ENCODE measurements around the gene SESN1. TPM values are rescaled to one million over a fixed set of nuclear protein-coding genes. Genes with fewer than 3 reads are reported as not detected.

The SESN1 gene
- total RNA-seq, 1 experiment from 2014 or later = 17.5 TPM

DNA sequence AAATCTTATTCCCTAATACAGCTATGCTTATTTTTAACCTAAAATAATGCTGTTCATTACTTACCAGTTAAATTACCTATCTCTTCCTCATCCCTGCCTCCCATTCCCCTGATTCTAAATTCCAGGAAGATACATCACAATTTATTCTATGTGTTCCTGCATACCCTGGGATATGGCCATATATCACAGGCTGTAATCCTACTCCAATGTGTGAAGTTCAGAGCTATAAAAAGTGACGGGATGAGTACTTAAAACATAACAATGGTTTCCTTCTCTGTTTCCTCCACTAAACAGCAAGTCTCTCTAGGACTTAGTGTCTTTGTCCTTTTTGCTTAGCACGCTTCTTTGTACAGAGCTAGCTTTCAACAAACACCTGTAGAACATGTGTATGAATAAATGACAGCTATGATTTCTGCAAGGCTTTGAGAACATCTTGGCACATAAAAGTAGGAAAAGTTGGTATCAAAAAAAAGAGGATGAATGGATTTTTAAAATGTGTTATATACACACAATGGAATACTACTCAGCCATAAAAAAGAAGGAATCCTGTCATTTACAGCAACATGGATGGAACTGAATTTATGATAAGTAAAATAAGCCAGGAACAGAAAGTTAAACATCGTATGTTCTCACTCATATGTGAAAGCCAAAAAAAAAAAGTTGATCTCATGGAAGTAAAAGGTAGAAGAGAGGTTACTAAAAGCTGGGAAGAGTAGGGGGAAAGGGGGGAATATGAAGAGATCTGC, 45.8 kb downstream of the SESN1 start:
- H3K9me3 ChIP-seq (ENCODE audit: control insufficient read depth, low read depth, low read length) = no peaks in the 10 kb centered on the region
- H4K91ac ChIP-seq (ENCODE audit: insufficient read length, low read depth, low read length) = no peak overlapping the region
- Mint-ChIP-seq H3K36me3 (ENCODE audit: insufficient read depth in 1 of 3, low read depth in 3 of 3) (peaks cover 6 to 22% (median 15%) of the 10 kb centered on the region in 3 experiments; a peak in 6 of 7 replicates), H3K27me3 (ENCODE audit: low read depth) (no peaks in the 10 kb centered on the region), H3K4me1 (peaks cover 18 to 24% of the 10 kb centered on the region in 2 experiments), H3K9me3 (peaks cover 18 to 23% of the 10 kb centered on the region in 2 experiments), H3K4me3 (no peak overlapping the region), H3K27ac (no peak overlapping the region)
- H3T11ph ChIP-seq (ENCODE audit: low read length) = no peak overlapping the region
- no peak overlapping the region for H2AK5ac ChIP-seq (ENCODE audit: insufficient read length, low read length)
- no peaks in the 10 kb centered on the region for H3K79me1 ChIP-seq (ENCODE audit: insufficient read depth, low read depth, low read length, poor library complexity, severe bottlenecking)
- TF ChIP-seq, protein P1, sequence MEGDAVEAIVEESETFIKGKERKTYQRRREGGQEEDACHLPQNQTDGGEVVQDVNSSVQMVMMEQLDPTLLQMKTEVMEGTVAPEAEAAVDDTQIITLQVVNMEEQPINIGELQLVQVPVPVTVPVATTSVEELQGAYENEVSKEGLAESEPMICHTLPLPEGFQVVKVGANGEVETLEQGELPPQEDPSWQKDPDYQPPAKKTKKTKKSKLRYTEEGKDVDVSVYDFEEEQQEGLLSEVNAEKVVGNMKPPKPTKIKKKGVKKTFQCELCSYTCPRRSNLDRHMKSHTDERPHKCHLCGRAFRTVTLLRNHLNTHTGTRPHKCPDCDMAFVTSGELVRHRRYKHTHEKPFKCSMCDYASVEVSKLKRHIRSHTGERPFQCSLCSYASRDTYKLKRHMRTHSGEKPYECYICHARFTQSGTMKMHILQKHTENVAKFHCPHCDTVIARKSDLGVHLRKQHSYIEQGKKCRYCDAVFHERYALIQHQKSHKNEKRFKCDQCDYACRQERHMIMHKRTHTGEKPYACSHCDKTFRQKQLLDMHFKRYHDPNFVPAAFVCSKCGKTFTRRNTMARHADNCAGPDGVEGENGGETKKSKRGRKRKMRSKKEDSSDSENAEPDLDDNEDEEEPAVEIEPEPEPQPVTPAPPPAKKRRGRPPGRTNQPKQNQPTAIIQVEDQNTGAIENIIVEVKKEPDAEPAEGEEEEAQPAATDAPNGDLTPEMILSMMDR (conservative IDR thresholded peaks at IDR 0.05) = no peak
- no peak overlapping the region for H3K14ac ChIP-seq (ENCODE audit: insufficient read depth, low read length)
- no peak overlapping the region for H4K5ac ChIP-seq (ENCODE audit: insufficient read length, low read depth, low read length)
- H2BK15ac ChIP-seq (ENCODE audit: low read depth, low read length) = no peak overlapping the region
- no peaks in the 10 kb centered on the region for H4K20me1 ChIP-seq (ENCODE audit: control insufficient read depth, insufficient read depth, insufficient read length)
- no peak overlapping the region for H2AFZ ChIP-seq (ENCODE audit: low read length)
- WGBS (ENCODE audit: extremely low coverage, insufficient read length, low lambda C conversion rate) = no CpG with 5 or more reads among the region's 3 CpGs
- DNase-seq = no peak
- H2BK120ac ChIP-seq (ENCODE audit: low read depth, low read length, poor library complexity, severe bottlenecking) = no peak overlapping the region
- no peaks in the 10 kb centered on the region for H3K27me3 ChIP-seq (ENCODE audit: insufficient read depth, low read length)
- no peaks in the 10 kb centered on the region; the same call in 1 of the 2 replicates for H3K4me1 ChIP-seq (ENCODE audit: insufficient read depth, low read length)
- H3K79me2 ChIP-seq (ENCODE audit: insufficient read depth, low read length) = no peaks in the 10 kb centered on the region
- H3K4me2 ChIP-seq (ENCODE audit: insufficient read depth, insufficient read length, low read length) = no peak overlapping the region
- H2BK5ac ChIP-seq (ENCODE audit: insufficient read length, low read length) = no peak overlapping the region
- H4K8ac ChIP-seq (replicated peaks; ENCODE audit: insufficient read length, low read depth, low read length) = no peak overlapping the region
- no peak overlapping the region for H3K23ac ChIP-seq (ENCODE audit: insufficient read length, low read depth, low read length)
- H3K27ac ChIP-seq (ENCODE audit: insufficient read length, low read depth, low read length) = no peak overlapping the region
- H3K4ac ChIP-seq (ENCODE audit: low read depth, low read length) = no peak overlapping the region
- H3K23me2 ChIP-seq (ENCODE audit: insufficient read length, low read depth, low read length, poor library complexity, severe bottlenecking) = no peaks in the 10 kb centered on the region
- H3K9ac ChIP-seq (ENCODE audit: extremely low read depth, insufficient read length, low read length) = no peak overlapping the region
- no peak overlapping the region for H3K18ac ChIP-seq (ENCODE audit: insufficient read length, low read depth, low read length)
- H2BK12ac ChIP-seq (ENCODE audit: insufficient read length, low read depth, low read length) = no peak overlapping the region
- H3K56ac ChIP-seq (ENCODE audit: insufficient read length, low read depth, low read length) = no peak overlapping the region
- no peak overlapping the region for H2BK20ac ChIP-seq (ENCODE audit: low read depth, low read length, poor library complexity, severe bottlenecking)

All from H9 (cell line).